ENCODE data around the gene ATAD1.
"Not testable (repeated sequence)": the region's sequence is repeated elsewhere in the genome, so short reads cannot be mapped to it uniquely, and the experiment has no call there.

Gene ATAD1

DNA sequence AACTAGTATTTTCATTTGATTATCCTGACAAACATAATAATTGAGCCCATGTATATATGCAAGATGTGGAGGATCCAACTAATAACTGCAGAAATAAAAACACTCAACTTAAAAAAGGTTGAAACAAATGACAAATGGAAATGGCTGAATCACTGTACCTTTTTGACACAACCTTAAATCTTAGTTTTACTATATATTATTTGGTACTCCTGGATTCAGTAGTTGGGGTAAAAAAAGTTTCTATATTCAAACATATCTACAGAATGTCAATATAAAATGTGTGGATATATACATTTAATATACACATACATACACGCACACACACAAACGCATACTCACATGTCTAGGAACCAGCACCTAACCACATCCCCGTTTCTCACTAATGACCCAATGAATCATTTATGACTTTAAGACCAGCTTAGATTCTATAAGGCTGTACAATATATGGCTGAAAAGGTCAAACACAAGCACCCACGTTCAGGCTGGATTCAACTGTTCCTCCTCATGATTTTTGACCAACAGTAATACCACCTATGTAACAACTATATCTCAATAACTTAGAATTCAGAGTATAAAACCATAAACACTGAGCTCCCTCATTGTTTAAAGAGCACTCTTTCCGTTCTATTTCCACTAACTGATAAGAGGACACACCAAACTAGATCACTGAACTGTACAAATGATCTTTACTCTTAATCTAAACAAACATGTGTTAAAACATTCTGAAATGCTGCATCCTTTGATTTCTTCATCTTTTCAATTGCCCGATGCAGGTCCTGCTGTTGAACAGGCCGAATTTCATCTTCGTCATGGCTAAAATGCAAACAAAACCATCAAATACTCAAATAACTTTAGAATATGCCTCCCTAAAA is 63.8 kb downstream of the ATAD1 start:
- no peak for DNase-seq (ENCODE audit: low spot score)

DNA sequence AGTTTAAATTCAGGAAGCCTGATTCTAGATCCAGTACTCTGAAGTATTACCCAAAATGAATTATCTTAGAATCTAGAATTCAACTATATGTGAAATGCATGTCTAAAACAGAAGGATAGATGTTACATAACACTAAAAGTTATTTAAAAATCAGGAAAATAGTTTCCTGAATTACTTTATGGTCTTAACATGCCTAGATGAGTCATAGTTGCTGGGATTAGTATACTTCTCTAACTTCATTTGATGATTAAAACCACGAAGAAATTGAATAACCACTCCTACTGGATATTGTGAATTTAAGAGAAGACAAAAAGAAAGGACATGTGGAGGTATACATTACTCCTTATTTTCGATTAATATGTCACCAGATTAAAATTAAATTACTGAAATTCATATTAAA is 65.5 kb downstream of the ATAD1 start:
- DNase-seq (ENCODE audit: low spot score) = no peak

DNA sequence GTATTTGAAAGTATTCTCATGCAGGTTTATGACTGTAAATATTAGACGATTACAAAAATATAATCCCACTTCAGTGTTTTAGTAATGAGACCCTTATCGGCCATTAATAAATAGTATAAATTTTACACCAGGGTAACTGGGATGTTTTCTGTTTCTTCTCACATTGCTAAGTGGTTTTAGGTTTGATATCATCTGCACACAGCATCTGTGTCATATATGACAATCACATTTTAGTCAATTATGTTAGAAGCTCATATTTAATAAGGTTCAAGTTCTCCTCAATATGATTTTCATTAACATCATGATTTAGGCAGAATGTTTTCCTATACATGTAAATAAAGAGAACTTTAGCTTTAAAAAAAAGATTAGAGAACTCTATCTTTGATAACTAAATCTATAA is 66.8 kb downstream of the ATAD1 start:
- DNase-seq (ENCODE audit: low spot score) = no peak

DNA sequence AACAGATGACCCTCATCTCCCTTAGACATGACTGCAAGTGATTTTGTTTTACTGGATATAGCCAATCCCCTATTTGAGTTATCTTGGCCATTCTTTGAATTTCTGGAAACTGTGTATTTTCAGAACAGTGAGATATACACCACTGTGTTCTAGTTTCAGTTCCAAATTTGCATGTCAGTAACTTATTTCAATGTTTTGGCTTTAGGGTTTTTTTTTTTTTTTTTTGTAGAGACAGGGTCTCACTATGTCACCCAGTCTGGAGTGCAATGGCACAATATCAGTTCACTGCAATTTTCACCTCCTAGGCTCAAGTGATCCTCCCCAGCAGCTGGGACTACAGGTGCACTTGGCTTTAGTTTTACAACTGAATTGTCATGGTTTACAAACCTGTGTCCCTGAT is 67.2 kb downstream of the ATAD1 start:
- no peak for DNase-seq (ENCODE audit: low spot score)

DNA sequence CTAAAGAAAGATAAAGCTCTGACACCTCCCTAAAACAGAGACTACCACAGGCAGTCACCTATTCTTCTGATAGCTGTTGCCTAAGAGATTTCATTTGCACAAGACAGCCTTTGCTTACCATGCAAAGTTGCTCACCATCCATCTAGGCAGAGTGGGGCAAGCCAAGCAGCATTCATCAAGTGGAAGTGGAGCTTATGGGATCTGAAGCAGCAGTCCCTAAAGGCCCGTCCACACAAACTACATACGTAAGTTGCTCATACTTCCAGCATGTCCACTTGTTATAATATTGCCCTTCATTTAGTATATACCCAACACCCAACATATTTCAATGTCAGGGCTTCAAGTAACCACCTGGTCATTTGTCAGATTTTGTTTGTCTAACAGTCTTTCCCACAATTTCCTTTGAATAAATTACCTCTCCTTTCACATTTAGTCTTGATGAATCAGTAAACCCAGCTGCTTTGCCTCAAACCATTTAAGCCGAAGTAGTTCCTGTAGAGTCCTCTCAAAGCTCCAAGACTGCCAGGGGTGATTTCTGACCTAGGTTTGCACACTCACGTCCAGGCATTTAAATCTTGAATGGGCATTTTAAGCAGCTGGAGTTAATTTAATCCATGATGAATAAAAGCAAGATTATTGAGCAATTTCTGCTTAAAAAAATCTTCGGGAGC is 67.9 kb downstream of the ATAD1 start:
- no peak for DNase-seq (ENCODE audit: low spot score)

DNA sequence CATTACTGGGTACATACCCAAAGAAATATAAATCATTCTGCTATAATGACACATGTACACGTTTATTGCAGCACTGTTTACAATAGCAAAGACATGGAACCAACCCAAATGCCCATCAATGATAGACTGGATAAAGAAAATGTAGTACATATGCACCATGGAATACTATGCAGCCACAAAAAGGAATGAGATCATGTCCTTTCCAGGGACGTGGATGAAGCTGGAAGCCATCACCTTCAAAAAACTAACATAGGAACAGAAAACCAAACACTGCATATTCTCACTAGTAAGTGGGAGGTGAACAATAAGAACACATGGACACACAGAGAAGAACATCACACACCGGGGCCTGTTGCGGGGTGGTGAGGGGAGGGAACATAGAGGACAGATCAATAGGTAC is 69.8 kb downstream of the ATAD1 start:
- not testable (repeated sequence) for DNase-seq (ENCODE audit: low spot score)

DNA sequence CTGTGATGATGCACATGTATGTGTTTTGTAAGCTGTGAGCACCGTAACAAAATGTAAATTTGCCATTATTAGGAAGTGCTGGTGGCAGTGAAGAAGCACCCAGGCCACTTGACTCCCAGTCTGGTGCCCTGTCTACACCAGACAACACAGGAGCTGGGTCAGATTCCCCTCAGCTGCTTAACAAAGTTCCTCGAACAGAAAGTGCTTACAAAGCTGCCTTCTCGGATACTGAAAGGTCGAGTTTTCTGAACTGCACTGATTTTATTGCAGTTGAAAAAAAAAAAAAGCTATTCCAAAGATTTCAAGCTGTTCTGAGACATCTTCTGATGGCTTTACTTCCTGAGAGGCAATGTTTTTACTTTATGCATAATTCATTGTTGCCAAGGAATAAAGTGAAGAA is 71.1 kb downstream of the ATAD1 start:
- DNase-seq (ENCODE audit: low spot score) = no peak

DNA sequence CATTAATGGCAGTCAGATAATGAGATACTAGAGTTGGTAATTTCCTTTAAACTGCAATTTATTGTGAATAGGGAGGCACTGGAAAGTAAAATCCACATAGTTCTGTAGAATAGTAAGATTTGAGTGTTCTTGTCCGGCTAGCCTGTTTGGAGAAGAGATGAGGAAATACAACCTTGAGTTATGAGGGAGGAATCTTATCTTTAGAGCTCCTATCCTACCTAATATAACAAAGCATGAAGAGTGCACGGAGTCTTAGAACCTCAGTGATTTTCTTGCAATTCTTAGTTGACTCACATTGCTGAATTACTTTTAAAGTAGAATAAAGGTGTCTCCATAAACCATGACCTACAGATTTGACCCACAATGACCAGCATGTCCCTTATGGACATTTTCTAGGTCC is 73.4 kb downstream of the ATAD1 start:
- DNase-seq (ENCODE audit: low spot score) = no peak

DNA sequence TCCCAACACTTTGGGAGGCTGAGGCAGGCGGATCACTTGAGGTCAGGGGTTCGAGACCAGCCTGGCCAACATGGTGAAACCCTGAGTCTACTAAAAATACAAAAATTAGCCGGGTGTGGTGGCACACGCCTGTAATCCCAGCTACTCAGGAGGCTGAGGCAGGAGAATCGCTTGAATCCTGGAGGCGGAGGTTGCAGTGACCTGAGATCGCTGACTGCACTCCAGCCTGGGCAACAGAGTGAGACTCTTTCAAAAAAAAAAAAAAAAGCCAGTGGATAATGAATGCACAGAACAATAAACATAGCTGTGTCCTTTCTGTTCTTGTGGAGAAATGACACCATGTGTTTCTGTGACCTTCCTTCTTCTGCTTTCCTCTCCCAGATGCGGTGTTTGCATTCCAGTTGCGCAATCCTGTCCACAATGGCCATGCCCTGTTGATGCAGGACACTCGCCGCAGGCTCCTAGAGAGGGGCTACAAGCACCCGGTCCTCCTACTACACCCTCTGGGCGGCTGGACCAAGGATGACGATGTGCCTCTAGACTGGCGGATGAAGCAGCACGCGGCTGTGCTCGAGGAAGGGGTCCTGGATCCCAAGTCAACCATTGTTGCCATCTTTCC is 74.9 kb downstream of the ATAD1 start:
- DNase-seq (ENCODE audit: low spot score) = not testable (repeated sequence)

DNA sequence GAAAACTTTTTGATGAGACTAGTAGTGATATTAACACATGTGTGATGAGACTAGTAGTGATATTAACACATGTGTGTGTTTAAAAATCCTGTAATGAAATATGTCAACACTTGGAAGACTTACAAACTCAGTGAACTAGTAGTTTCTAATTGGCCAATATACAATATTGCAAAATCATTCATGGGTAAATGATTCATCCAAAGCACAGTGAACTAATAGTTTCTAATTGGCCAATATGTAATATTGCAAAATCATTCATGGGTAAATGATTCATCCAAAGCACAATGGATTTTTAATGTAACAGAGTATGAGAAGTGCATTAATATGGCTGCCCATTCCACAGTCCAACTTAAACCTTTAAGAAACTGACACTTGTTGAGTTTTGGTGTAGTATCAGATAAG is 77.8 kb downstream of the ATAD1 start:
- DNase-seq (ENCODE audit: low spot score) = no peak

DNA sequence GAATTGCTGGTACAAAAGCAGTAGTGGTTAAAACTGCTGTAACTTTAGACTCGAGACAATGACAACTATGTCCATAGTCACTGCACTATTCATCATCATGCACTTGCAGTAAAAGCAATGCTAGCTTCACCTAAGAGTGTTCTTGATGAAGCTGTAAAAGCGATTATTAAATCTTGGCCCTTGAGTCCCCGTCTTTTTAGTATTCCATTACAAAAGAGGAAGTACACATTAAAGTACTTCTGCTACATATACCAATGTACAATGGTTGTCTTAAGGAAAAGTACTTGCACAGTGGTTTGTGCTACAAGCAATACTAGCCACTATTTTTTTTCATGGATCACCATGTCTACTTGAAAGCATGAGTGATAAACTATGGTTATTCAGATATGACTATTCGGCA is 78.3 kb downstream of the ATAD1 start:
- no peak for DNase-seq (ENCODE audit: low spot score)

DNA sequence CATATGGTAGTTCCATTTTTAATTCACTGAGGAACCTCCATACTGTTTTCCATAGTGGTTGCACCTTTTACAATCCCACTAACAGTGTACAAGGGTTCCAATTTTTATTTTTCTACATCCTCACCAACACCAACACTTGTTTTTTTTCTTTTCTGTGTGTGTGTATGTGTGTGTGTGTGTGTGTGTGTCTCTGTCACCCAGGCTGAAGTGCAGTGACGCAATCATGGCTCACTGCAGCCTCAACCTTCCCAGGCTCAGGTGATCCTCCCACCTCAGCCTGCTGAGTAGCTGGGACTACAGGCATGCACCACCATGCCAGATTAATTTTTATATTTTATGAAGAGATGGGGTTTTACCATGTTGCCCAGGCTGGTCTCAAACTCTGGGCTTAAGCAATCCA is 79.8 kb downstream of the ATAD1 start:
- not testable (repeated sequence) for DNase-seq (ENCODE audit: low spot score)

DNA sequence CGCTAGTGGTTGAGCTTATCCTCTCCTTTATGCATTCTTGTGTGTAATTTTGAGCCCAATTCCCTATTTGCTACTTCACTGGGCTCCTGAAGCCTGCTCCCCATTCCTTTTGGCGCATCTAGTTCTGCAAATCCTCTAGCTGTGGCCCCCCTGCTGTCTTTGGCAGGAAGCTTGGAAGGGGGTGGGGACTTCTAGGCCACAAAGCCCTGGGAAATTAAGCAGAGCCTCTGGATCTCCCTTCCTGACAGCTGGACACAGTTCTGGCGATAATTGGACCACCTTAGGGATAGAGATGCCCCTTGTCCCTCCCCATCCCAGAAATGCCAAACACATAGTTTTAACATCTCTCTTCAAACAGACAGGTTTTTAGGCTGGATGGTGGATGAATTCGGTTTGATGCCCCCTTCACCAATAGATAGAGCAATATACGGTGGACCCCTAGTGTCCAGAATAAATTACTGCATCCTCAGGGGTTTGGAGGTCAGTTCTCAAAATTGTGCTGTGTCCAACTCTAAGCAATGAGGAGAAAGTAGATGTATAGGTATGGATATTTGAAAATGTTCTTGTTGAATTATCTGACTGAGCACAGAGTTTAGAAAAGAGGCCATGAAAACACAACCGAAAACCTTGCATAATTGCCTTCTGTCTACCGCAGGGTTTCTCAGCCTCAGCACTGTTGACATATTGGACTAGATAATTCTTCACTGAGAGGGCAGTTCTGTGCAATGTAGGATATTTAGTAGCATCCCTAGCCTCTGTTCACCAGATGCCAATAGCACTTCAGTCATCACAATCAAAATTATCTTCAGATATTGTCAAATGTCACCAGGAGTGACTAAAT is 82.8 kb downstream of the ATAD1 start:
- peak; percentile 81 for DNase-seq (ENCODE audit: low spot score)

DNA sequence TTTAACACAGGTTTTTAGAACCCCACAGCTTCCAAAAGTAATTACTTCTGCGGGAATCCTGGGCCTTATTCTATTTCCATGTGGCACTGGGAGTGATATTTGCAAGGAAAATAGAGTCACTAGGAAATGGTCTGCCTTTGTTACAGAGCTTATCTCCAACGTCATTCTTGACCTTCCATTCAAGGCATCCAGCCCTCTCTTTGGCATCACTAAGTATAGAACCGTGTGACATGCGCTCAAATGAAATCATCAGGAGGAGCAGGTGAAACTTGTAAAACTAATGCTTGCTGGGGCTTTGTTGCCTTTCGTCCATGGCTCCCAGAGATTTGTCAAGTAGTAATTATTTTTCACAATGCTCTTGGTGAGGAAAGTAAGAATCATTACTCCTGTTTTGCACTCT is 84.9 kb downstream of the ATAD1 start:
- DNase-seq (ENCODE audit: low spot score) = no peak

DNA sequence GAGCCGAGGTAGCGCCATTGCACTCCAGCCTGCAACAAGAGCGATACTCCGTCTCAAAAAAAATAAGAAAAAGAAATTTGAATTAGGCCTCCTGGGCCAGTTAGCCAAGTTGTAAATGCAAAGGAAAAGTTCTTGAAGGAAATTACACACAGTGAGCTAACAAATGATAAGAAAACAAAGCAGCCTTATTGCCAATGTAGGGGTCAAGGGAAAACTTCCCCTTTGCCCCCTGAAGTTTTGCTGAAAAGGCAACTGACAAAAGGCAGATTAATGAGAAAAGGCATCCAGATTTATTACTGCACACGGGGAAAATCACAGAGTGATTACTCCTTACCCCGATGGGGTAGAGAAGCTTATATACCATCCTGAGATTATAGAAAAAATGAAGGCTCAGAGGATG is 88.1 kb downstream of the ATAD1 start:
- no peak for DNase-seq (ENCODE audit: low spot score)

DNA sequence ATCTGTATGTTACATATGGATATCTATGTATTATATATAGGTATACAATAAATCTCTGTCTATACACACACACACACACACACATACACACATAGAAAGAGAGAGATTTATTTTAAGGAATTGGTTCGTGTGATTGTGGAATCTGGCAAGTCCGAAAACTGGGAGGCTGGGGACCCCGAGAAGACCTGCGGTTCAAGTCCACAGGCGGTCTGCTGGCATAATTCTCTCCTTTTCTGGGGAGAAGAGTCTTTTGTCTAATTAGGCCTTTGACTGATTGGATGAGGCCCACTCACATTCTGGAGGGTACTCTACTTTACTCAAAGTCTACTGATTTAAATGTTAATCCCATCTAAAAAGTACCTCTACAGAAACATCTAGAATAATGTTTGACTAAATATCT is 93.2 kb downstream of the ATAD1 start:
- no peak for DNase-seq (ENCODE audit: low spot score)

DNA sequence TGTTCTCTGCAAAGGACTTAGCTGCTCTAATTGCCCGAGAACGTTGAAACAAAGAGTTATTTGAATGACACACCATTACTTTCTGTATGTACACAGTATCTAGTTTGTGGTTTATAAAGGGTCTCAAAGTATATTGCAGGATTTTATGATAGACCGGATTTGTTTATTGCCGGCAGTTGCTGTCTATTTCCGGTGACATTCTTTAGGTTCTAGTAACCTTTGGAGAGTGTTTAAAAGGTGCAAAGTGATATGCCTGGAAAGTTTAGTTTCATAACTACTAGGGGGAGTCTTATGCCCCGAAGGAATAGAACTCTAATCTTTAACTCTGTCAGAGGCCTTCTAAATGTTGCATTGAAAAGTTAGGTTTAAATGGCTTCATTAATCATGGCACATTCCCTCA is 94.5 kb downstream of the ATAD1 start:
- DNase-seq (ENCODE audit: low spot score) = no peak

DNA sequence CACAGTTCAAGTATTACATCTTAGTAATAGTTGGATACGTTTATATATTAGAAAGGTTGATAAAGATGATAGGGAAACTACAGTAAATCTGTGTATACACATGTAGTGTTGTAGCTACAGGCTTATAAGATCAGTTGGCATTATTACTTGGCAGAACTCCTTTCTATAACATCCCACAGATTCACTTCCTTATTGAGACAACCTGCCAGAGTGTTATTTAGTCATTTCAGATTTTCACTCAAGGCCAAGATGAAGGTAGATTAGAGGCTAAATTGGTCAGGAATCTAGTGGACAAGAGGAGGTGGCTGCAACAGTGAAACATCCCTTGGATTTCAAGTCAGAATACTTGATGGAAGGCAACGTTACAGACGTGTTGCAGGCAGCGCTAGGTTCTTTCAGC is 95.3 kb downstream of the ATAD1 start:
- no peak for DNase-seq (ENCODE audit: low spot score)

DNA sequence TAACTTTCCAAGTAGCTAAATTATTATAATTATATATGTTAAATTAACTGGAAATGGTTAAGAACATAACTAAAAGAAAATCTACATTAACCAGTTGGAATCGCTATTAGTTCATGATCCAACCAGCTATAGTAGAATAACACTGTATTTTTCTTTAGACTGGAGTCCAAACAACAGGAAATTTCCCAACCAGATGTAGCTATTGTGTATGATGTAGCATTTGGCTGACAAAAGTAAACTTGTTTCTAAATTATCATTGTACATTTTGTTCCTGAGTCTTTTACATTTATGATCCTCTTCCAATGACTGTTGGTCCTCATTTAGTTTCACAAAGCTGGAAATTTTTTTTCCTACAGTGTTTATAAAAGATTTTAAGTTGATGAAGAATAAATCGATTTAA is 96.2 kb downstream of the ATAD1 start:
- no peak for DNase-seq (ENCODE audit: low spot score)

DNA sequence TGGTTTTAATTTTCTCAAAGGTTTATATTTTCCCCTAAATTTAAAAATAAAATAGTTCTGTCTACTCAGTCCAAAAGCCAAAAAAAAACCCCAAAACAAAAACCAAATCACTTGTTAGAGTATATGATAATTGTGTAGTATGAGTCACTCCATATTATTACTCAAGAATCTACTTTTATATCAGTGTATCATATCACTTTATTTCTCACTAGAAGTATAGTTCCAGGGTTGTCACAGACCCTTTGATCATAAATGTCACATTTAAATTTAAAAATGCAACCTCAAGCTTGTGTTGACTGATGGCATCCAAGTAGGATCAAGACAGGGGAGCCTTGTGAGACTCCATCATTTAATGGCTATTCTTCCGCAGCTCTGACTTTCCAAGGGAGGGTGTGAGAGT is 97.4 kb downstream of the ATAD1 start:
- no peak for DNase-seq (ENCODE audit: low spot score)

DNA sequence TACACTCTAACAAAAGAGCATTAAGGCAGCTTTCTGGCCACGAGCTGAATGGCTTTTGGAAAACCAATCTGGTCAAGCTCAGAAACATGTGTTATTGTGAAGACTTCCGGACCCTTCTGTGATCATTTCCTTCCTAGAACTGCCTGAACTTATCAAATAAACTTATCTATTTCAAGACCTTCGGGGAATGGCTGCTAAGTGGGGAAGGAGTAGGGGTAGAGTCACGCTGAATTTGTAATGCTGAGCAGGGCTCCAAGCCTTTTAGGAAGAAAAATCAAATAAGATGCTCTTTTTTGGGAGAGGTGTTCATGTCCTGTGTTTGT is 101.7 kb downstream of the ATAD1 start:
- no peak for DNase-seq (ENCODE audit: low spot score)

DNA sequence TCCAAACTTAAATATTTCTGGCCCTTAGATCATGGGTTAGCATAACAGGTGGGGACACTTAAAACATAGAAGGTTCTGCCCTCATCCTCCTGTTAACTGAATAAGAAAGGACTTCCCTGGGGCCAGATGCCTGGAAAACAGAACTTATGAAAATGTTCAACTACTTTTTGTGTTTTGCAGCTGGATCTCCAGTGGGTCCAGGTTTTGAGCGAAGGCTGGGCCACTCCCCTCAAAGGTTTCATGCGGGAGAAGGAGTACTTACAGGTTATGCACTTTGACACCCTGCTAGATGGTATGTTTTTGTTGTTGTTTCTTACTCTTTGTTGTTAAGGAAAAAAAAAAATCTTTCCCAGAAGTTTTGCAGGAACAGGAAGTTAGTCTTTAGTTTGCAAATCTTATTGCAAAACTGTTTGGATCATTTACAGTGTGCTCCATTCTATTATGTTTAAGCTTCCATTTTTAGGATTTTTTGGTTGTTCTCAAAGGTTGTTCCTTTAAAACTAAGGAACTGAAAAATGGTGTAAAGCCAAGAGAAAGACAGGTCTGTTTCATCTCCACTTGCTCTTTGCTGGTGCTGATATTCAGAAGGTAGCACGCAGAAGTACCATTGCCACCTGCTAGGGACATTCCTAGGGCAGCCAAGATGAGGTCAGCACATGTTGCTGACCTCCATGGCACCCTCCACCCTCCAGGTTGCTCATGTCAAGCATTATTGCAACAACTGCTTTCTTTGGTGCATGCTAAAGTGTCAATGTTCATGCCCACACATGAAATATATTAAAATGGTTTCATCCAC is 102.3 kb downstream of the ATAD1 start:
- DNase-seq (ENCODE audit: low spot score) = no peak
